ENCODE data around the gene FAM200C. TPM values are rescaled to one million over a fixed set of nuclear protein-coding genes. Genes with fewer than 3 reads are reported as not detected.

Gene FAM200C
- polyA plus RNA-seq, 1 experiment, result 1.6 TPM

DNA sequence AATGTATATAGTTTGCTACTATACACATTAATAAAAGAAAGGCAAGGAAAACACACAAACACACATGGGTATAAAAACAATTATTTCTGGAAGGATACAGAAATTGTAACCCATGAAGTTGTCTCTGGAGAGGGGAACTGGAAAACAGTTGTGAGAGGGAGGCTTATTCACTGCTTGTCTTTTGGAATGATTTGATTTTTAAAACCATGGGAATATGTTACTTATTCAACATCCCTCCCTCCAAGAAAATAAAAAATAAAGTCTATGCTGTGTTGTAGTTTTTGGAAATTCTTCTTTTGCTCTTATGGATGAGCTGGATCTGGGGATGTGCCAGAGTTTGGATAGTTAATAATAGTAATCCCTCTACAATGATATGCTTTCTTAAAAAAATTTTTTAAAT, 23.4 kb downstream of the FAM200C start:
- no peak for DNase-seq (ENCODE audit: low read depth)
- H3K36me3 ChIP-seq (ENCODE audit: control insufficient read depth, insufficient read depth, low read length), result no peaks in the 10 kb centered on the region
- POLR2A ChIA-PET, result interaction anchor here (0.6 kb wide), 2 partner anchors 13 to 389 kb away, joined by 5 read pairs; no protein-coding TSS in a partner anchor
- H3K4me3 ChIP-seq (ENCODE audit: low read depth, low read length), result no peak overlapping the region
- CTCF ChIA-PET, result interaction anchor here (1.4 kb wide), 2 partner anchors 13 to 31 kb away, joined by 4 to 5 read pairs; no protein-coding TSS in a partner anchor
- peaks cover 7% of the 10 kb centered on the region for H3K27me3 ChIP-seq (ENCODE audit: control insufficient read depth, insufficient read depth, low read length)
- TF ChIP-seq, protein P1, sequence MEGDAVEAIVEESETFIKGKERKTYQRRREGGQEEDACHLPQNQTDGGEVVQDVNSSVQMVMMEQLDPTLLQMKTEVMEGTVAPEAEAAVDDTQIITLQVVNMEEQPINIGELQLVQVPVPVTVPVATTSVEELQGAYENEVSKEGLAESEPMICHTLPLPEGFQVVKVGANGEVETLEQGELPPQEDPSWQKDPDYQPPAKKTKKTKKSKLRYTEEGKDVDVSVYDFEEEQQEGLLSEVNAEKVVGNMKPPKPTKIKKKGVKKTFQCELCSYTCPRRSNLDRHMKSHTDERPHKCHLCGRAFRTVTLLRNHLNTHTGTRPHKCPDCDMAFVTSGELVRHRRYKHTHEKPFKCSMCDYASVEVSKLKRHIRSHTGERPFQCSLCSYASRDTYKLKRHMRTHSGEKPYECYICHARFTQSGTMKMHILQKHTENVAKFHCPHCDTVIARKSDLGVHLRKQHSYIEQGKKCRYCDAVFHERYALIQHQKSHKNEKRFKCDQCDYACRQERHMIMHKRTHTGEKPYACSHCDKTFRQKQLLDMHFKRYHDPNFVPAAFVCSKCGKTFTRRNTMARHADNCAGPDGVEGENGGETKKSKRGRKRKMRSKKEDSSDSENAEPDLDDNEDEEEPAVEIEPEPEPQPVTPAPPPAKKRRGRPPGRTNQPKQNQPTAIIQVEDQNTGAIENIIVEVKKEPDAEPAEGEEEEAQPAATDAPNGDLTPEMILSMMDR (IDR thresholded peaks at IDR 0.05; ENCODE audit: insufficient read depth, low read depth, low read length), result no peak

DNA sequence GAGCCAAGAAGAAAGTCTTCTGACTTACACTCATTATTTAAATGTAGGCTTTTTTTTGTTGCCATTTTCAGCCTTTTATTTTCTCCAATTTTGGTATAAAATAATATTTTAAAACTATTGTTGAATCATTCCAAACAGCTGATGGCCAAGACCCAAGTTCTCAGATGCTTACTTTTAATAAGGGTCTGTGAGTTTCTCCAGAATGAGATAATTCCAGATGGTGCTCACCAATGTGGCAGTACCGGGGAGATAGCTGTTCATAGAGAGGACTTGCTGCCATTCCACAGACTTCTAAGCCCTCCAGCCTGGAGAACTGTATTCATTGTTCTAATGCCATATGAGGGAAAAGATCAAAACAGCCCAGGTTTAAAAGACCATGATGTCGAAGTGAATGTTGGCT, 24.2 kb downstream of the FAM200C start:
- H3K4me3 ChIP-seq (ENCODE audit: low read depth, low read length), result no peak overlapping the region
- peaks cover 7% of the 10 kb centered on the region; the same call in 1 of the 2 replicates for H3K27me3 ChIP-seq (ENCODE audit: control insufficient read depth, insufficient read depth, low read length)
- no peak for DNase-seq (ENCODE audit: low read depth)
- no peaks in the 10 kb centered on the region for H3K36me3 ChIP-seq (ENCODE audit: control insufficient read depth, insufficient read depth, low read length)
- ChIA-PET CTCF (interaction anchor here (1.2 to 1.4 kb wide), 2 partner anchors 30 to 71 kb away, joined by 3 to 4 read pairs; no protein-coding TSS in a partner anchor), POLR2A (interaction anchor here (0.6 kb wide), 1 partner anchor 14 kb away, joined by 5 read pairs; no protein-coding TSS in a partner anchor)
- TF ChIP-seq, protein P1 (IDR thresholded peaks at IDR 0.05; ENCODE audit: insufficient read depth, low read depth, low read length), result no peak

GRCh38 chr5:160375166-160375565, 24.7 kb downstream of the FAM200C start:
- no peak overlapping the region for H3K4me3 ChIP-seq (ENCODE audit: low read depth, low read length)
- ChIA-PET CTCF (interaction anchor here (1.0 to 1.2 kb wide), 2 partner anchors 14 to 71 kb away, joined by 3 read pairs; no protein-coding TSS in a partner anchor), POLR2A (no interaction called here)
- TF ChIP-seq, protein P1 (IDR thresholded peaks at IDR 0.05; ENCODE audit: insufficient read depth, low read depth, low read length), result no peak
- H3K27me3 ChIP-seq (ENCODE audit: control insufficient read depth, insufficient read depth, low read length), result peaks cover 7% of the 10 kb centered on the region; the same call in 1 of the 2 replicates
- H3K36me3 ChIP-seq (ENCODE audit: control insufficient read depth, insufficient read depth, low read length), result no peaks in the 10 kb centered on the region
- no peak for DNase-seq (ENCODE audit: low read depth)

GRCh38 chr5:160371294-160371693, 28.6 kb downstream of the FAM200C start:
- no peaks in the 10 kb centered on the region for H3K36me3 ChIP-seq (ENCODE audit: control insufficient read depth, insufficient read depth, low read length)
- H3K4me3 ChIP-seq (ENCODE audit: low read depth, low read length), result no peak overlapping the region
- H3K27me3 ChIP-seq (ENCODE audit: control insufficient read depth, insufficient read depth, low read length), result peaks cover 7% of the 10 kb centered on the region; the same call in 1 of the 2 replicates
- DNase-seq (ENCODE audit: low read depth), result no peak
- ChIA-PET POLR2A (no interaction called here), CTCF (interaction anchor here (1.2 to 1.8 kb wide), 2 partner anchors 18 to 26 kb away, joined by 3 to 6 read pairs; no protein-coding TSS in a partner anchor)
- TF ChIP-seq, protein P1 (IDR thresholded peaks at IDR 0.05; ENCODE audit: insufficient read depth, low read depth, low read length), result no peak

- ChIA-PET POLR2A (no interaction called here), CTCF (interaction anchor here (1.1 to 1.8 kb wide), 5 partner anchors 8 to 349 kb away, joined by 3 to 6 read pairs (median 3); no protein-coding TSS in a partner anchor)
- peaks cover 6% of the 10 kb centered on the region; the same call in 1 of the 2 replicates for H3K27me3 ChIP-seq (ENCODE audit: control insufficient read depth, insufficient read depth, low read length)
- H3K36me3 ChIP-seq (ENCODE audit: control insufficient read depth, insufficient read depth, low read length), result no peaks in the 10 kb centered on the region
- TF ChIP-seq, protein P1 (IDR thresholded peaks at IDR 0.05; ENCODE audit: insufficient read depth, low read depth, low read length), result no peak
- DNase-seq (ENCODE audit: low read depth), result no peak
- peak overlapping the region; percentile 65 for H3K4me3 ChIP-seq (ENCODE audit: low read depth, low read length)
Observed at GRCh38 chr5:160370713-160371034, 29.2 kb downstream of the FAM200C start.

All from BJ (cell line).